ENCODE data around the gene PLXNB2. TPM values are rescaled to one million over a fixed set of nuclear protein-coding genes. Genes with fewer than 3 reads are reported as not detected.

Gene PLXNB2
- polyA plus RNA-seq, 1 donor from 2014 or later: 38.6 TPM

GRCh38 chr22:50342651-50343540 is 35.5 kb upstream of the PLXNB2 start, which contains the start of gene PPP6R2:
Gene PPP6R2, plus strand, starts transcription at chr22:50343327. Its CDS starts 50,582 bp downstream, at chr22:50393909.
- Histone ChIP-seq H3K79me2 (replicated peaks; ENCODE audit: insufficient read depth, low read length) (peaks cover 9% of the 10 kb centered on the region), H3K4me2 (ENCODE audit: low read length) (peak within 1 kb of the TSS; percentile 57), H3K27me3 (ENCODE audit: insufficient read depth, low read depth, low read length) (no peaks in the 10 kb centered on the region), H3F3A (ENCODE audit: insufficient read depth, low read length, poor library complexity, severe bottlenecking) (no peaks in the 10 kb centered on the region), H3K9ac (ENCODE audit: low read length) (peak within 1 kb of the TSS; percentile 83), H3K4me3 (ENCODE audit: low read length) (peak within 1 kb of the TSS; percentile 86), H3K9me3 (ENCODE audit: low read length) (no peaks in the 10 kb centered on the region), H3K9me2 (ENCODE audit: insufficient read depth, low read length) (no peaks in the 10 kb centered on the region), H4K20me1 (ENCODE audit: insufficient read depth) (no peaks in the 10 kb centered on the region), H3K27ac (ENCODE audit: low read length) (peak within 1 kb of the TSS; percentile 20), H2AFZ (ENCODE audit: low read depth, low read length) (peak within 1 kb of the TSS; percentile 7), H3K36me3 (ENCODE audit: insufficient read depth, low read length) (no peaks in the 10 kb centered on the region)
- TF ChIP-seq EZH2 (IDR thresholded peaks at IDR 0.05; ENCODE audit: borderline replicate concordance, insufficient read depth, low read length, poor library complexity, severe bottlenecking) (no peak), POLR2AphosphoS5 (IDR thresholded peaks at IDR 0.05) (peak; percentile 82), TAF1 (IDR thresholded peaks at IDR 0.05; ENCODE audit: low read depth) (no peak), EP300 (conservative IDR thresholded peaks at IDR 0.05; ENCODE audit: poor library complexity, severe bottlenecking) (no peak), MXI1 (conservative IDR thresholded peaks at IDR 0.05; ENCODE audit: poor library complexity, severe bottlenecking) (peak; percentile 63)

GRCh38 chr22:50341977-50342650 is 34.7 kb upstream of the PLXNB2 start:
- Histone ChIP-seq H3K36me3 (ENCODE audit: insufficient read depth, low read length) (no peaks in the 10 kb centered on the region), H3F3A (ENCODE audit: insufficient read depth, low read length, poor library complexity, severe bottlenecking) (no peaks in the 10 kb centered on the region), H3K9me3 (ENCODE audit: low read length) (no peaks in the 10 kb centered on the region), H3K4me2 (ENCODE audit: low read length) (peak overlapping the region; percentile 57), H3K4me3 (ENCODE audit: low read length) (peak overlapping the region; percentile 86), H3K27ac (ENCODE audit: low read length) (peak overlapping the region; percentile 20), H3K27me3 (ENCODE audit: insufficient read depth, low read depth, low read length) (no peaks in the 10 kb centered on the region), H3K9me2 (ENCODE audit: insufficient read depth, low read length) (no peaks in the 10 kb centered on the region), H4K20me1 (ENCODE audit: insufficient read depth) (no peaks in the 10 kb centered on the region), H3K79me2 (replicated peaks; ENCODE audit: insufficient read depth, low read length) (peaks cover 7% of the 10 kb centered on the region), H3K9ac (ENCODE audit: low read length) (peak overlapping the region; percentile 42), H2AFZ (ENCODE audit: low read depth, low read length) (peak overlapping the region; percentile 7)
- TF ChIP-seq TAF1 (IDR thresholded peaks at IDR 0.05; ENCODE audit: low read depth) (no peak), EZH2 (IDR thresholded peaks at IDR 0.05; ENCODE audit: borderline replicate concordance, insufficient read depth, low read length, poor library complexity, severe bottlenecking) (no peak), MXI1 (conservative IDR thresholded peaks at IDR 0.05; ENCODE audit: poor library complexity, severe bottlenecking) (peak; percentile 2), RAD21 (conservative IDR thresholded peaks at IDR 0.05) (peak; percentile 85), SMC3 (conservative IDR thresholded peaks at IDR 0.05; ENCODE audit: poor library complexity) (peak; percentile 81)
- TF ChIP-seq, protein P1, sequence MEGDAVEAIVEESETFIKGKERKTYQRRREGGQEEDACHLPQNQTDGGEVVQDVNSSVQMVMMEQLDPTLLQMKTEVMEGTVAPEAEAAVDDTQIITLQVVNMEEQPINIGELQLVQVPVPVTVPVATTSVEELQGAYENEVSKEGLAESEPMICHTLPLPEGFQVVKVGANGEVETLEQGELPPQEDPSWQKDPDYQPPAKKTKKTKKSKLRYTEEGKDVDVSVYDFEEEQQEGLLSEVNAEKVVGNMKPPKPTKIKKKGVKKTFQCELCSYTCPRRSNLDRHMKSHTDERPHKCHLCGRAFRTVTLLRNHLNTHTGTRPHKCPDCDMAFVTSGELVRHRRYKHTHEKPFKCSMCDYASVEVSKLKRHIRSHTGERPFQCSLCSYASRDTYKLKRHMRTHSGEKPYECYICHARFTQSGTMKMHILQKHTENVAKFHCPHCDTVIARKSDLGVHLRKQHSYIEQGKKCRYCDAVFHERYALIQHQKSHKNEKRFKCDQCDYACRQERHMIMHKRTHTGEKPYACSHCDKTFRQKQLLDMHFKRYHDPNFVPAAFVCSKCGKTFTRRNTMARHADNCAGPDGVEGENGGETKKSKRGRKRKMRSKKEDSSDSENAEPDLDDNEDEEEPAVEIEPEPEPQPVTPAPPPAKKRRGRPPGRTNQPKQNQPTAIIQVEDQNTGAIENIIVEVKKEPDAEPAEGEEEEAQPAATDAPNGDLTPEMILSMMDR (IDR thresholded peaks at IDR 0.05; ENCODE audit: poor library complexity, severe bottlenecking): peak; percentile 96

Data from neural cell (in vitro differentiated cells).